Stimulated activated CD4-positive, alpha-beta T cell treated with anti-CD3 and anti-CD28 coated beads, TNF-alpha, amount 100 ng/mL, for 1 hour (primary cell): ENCODE measurements around the gene IQSEC1.

Source experiments
- DNase-seq, 3 donors: peaks; one replicate each; pipeline ENCODE4 v3.0.0-alpha.2; 2020; ENCODE audit warnings: low read depth in 3 of 3, low spot score in 1 of 3

The IQSEC1 gene

GRCh38 chr3:12986521-12986920 is 86.7 kb downstream of the IQSEC1 start:
- no peak for DNase-seq

DNA sequence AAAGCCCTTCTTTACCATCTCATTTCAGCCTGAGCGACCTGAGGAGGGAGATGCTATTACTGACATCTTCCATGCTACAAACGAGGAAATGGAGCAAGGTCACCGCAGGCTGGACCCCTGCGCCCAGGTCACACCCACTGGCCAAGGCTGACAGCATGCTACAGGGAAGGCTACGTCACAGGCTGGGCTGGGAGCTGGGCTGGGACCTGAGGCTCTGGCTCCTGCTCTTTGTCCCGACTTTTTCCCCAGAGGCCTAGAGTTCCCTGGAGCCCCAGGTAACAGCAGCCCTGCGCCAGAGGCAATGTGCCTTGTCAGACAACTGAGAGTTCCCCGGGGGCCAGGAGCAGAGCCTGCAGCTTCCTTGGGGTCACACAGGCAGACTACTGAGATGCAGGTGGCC is 87.2 kb downstream of the IQSEC1 start:
- no peak for DNase-seq

GRCh38 chr3:12985148-12985547 is 88.1 kb downstream of the IQSEC1 start:
- no peak for DNase-seq

DNA sequence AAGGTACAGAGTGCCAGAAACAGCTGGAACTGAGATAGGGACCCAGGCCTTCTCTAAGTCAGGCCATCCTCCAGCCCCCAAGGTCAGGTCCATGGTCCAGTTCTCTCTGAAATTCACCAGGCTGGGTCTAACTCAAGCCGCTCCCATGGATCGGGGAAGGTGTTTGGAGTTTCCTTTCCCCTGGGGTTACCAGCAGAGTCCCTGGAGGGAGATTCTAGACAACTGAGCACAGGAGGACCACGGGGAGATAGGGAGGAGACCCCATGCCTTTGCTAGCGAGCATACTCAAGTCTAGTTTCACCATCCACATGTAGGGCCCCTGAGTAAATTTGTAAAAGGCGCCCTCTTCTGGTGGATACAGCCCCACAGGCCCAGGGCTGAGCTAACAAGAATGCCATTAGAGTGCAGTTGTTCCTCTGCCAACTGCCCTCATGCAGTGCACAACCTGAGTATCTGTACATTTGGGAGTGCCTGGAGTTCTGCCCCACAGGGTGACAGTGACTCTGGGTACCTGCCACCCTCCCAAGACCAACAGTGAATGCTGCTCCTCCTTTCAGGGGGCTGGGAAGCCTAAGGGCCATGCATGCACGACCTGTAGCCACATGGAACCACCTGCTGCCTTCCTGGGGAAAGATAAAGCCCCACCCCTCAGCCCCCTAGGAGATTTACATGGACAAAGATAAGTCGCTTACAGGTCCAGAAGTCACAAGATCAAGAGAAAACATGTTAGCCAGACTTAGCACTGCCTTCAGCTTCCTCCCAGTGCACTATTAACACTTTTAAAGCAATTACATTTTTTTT is 89.0 kb downstream of the IQSEC1 start:
- peak in 2 of 3 donors; percentile 32 to 35 for DNase-seq

DNA sequence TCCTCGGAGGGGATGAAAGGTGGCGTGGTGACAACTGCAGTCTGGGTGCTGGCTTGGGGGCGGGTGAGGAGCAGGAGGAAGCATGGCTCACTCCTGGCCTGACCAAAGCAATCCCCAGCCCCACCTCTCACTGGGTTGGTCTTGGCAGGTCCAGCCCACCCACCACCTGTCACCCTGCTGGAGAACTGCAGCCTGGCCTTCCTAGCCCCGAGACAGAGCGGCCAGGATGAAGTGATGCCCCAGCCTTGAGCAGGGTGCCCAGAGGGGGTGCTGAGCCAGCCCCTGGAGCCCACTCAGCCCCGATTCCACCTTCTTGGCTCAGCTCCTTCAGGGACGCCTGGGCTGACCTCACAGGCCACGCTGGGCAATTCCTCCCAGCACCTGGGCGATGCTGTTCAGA is 89.9 kb downstream of the IQSEC1 start:
- DNase-seq, result no peak

GRCh38 chr3:12982619-12983101 is 90.6 kb downstream of the IQSEC1 start:
- DNase-seq, result no peak

DNA sequence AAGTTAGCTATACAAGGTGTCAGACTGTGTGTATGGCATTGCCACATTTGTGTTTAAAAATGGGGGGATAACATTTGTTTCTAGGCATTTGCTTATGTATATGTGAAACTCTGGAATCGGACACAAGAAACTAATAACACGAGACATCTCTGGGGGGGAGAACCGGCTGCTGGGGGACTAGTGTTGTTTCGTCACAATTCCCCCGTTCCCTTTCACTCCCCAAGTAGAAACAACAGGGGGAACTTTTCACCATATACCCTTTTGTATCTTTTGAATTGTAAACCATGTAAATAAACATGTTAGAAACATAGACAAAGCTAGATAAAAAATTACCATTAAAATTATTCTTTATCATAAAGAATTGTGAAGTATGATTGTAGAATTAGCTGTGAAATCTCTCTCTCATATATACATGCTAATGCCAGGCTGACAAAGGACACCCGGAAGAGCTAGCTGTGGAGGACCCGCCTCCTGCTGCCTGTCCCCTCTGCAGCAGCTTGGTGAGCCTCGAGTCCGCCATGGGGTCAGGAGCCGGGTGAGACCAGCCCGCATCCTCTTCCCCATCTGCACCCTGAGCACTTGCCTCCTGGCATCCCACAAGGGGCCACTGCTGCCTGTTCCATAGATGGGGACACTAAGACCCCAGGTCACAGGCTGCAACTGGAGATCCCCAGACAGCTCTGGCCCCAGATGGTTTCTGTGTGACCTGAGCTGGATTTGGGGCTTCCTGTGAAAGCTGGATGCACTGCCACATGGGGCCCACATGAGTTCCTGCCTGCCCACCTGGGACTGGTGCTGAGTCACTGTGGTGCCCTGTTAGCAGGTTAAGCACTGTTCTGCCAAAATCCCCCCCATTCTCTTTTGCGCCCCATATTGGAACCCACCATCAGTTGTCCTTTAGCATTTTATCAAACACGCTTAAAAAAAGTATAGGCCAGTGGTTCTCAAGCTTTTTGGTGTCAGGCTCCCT is 91.6 kb downstream of the IQSEC1 start:
- no peak for DNase-seq

GRCh38 chr3:12980596-12981290 is 92.5 kb downstream of the IQSEC1 start:
- DNase-seq, result no peak

DNA sequence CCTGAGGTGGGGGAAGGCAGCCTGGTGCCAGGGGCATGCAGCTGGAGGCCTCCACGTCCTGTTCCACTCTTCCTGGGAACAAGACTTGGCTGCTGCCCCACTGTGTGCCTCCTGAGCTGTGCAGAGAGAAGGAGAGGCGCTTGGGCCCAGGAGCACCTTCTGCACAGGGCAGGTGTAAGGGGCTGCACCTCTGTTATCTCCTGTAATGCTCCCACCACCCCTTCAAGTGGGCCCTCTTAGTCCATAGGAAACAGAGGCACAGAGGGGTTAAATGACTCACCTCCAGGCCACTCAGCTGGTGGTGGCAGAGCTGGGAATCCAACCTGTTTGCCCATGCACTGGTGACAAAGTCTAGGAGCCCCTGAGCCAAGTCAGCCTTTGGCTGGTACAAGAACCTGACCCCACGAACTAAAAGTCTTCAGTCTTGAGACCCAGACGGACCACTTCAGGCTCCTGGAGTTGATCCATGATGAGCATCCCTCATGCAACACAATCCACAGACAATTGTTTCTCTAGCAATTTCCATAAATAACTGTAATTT is 93.2 kb downstream of the IQSEC1 start:
- no peak for DNase-seq

DNA sequence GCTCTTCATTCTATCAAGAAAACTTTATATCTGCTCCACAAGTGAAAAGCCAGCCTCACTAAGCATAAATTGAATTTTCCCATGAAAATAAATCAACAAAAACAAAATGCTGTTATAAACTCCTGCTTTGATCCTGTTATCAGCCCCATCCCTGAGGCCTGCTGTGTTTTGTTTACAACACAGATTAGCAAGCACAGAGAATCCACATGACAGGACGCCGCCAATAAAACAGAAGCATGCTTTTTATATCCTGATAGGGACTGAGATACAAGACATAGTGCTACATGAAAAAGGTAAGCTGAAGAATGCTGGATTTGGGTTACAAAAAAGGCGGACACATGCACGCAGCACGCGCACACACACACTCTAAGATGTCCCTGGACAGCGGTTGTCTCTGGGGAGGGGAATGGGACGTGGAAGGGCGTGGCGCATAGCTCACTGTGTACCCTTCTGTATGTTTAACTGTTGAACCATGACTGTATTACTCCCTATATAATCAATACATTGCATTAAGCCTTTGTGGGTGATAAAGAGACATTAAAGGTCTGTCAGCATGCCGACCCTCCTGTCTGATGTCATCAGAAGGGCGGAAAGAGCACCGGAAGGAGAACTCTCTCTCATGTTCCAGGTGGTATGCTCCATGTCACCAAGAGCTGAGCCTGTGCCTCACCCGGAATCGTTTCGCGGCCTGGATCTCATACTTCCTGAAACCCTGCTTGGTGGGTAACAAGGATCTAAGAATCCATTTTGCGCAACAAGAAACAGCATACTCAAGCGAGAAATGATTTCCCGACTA is 93.9 kb downstream of the IQSEC1 start:
- no peak for DNase-seq

DNA sequence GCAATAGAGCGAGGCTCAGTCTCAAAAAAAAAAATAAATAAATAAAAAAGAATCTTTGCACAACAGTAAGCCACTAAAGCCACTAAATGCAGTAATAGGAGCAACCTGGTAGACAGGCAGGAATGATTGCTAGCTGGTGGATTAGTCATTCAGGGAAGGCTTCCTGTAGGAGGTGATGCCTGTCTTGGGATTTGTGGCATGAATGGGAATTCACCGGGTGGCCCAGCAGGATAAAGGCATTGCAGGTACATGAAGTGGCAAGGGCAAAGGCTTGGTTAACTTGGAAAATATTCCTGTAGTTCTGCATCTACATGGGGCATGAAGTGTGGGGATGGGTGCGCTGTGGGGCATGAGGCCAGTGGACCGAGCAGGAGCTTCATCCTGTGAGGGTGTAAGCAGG is 94.5 kb downstream of the IQSEC1 start:
- no peak for DNase-seq

DNA sequence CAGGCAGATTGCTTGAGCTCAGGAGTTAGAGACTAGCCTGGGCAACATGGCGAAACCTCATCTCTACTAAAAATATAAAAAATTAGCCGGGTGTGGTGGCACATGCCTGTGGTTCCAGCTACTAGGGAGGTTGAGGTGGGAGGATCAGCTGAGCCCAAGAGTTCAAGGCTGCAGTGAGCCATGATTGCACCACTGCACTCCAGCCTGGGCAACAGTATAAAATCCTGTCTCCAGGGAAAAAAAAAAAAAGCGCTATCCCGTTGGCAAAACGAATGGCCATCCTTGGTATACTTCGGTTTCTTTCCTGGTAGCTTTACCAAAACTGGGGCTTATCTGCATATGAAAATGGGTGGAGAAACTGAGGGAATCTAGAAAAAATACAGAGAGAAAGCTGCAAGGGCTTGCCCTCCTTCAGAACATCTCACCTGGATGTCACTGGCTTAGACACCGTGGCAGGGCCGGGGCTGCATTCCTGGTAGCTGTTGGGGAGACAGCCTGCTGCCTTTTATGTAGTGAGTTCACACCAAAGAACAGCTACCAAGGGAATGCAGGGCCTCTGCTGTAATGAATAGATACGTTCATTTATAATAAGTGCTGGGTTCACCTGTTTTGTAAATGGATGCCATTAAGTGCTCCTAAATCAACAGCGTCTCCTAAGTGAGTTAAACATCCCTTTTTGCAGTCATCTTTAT is 96.0 kb downstream of the IQSEC1 start:
- DNase-seq, result no peak

DNA sequence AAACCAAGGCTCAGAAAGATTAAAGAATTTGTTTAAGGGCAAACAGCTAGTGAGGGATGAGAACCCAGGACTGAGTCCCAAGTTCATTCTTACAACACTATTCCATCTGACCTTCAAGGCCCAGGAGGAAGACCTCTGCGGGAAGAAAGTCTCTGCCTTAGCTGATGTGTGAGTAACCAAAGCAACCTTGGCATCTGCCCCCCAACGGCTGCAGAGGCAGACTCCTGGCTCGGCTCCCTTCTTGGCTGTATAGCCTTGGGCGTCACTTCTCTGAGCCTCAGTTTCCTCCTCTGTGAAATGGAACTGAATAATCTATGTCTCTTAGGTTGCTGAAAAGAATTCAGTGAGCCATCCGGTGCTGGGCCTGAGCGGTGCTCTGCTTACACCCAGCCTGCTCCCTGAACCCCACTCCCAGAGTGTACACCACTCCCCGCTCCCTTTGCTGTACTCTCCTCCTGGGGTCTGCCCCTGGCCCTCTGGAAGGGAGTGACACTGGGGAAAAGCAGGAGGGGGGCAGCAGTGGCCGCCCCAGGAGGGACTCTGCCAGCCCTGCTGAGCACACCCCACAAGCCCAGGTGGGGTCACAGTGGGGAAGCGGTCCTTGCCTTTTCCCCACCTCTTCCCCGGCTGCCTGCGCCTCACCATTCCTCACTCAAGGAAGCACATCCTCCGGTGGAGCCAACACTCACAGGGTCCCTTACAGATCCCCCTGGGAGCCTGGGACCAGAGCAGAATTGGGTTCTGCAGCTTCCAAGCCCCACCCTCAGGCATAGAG is 97.3 kb downstream of the IQSEC1 start:
- DNase-seq, result no peak

DNA sequence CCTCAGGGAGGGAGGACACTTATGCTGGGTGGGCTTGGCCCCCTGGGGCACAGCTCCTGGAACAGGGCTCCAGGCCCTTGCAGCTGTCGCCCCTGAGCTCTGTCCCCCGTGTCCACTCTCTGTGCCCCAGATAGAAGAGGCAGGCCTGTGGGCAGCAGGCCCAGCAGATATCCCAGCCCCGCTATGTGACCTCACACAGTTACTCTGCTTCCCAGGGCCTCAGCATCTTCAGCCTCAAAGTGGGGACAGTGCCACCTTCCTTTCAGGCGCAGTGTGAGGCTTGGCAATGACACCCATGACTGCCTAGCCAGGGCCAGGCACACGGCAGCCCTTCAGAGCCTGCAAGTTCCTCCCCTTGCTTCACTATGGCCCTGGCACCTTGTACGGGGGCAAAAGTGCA is 98.4 kb downstream of the IQSEC1 start:
- DNase-seq, result no peak

- no peak for DNase-seq
Measured at GRCh38 chr3:12974334-12974733, 98.9 kb downstream of the IQSEC1 start.

DNA sequence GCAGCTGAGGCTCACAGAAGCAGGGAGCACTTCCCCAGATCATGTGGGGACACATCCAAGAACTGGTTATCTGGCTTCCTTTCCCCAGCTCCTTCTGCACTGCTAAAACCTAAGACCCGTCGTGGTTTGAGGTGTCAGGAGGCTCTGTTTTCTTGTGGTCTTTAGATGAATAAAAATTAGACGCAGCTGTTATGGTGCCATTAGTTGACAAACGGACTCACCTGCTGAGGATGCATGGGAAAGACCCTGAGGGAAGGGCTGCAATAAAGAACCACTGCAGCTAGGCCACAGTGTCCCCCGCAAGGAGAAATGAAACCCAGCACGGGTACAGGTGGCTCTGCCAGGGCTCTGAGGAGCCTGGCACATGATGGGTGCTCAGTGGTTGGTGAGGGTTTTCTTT is 99.4 kb downstream of the IQSEC1 start:
- DNase-seq, result no peak

GRCh38 chr3:12972781-12973702 is 100.2 kb downstream of the IQSEC1 start:
- no peak for DNase-seq

- no peak for DNase-seq
Measured at GRCh38 chr3:12972043-12972442, 101.2 kb downstream of the IQSEC1 start.
